ENCODE results near the gene PCED1B. TPM values are rescaled to one million over a fixed set of nuclear protein-coding genes. Genes with fewer than 3 reads are reported as not detected.
"Not testable (repeated sequence)": the region's sequence is repeated elsewhere in the genome, so short reads cannot be mapped to it uniquely, and the experiment has no call there.

PCED1B gene
- total and polyA plus RNA-seq, 2 experiments from 2014 or later, result 5.1 to 6.6 TPM

DNA sequence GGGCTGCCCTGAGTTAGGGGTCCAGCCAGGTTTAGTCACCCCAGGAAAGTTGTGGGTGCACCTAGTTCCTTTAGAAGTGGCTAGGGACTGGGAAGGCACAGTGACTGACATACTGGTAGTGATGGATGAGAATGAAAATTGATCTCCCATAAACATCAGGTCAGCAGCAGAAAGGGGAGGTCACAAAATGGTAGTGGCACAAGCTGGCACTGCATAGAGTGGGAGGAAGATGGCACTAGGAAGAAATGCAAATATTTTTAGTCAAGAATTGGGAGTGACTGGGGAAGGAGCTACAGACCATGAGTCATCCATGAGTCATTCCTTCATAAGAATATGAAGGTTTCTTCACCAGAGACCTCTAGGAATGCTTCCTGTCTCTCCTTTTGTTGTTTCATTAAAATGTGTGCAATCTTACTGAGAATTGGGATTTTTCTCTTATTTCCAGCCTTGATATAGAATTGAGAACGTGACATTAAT is 198.6 kb downstream of the PCED1B start:
- Histone ChIP-seq H3K79me2 (replicated peaks; ENCODE audit: insufficient read depth) (no peaks in the 10 kb centered on the region), H3K36me3 (ENCODE audit: insufficient read depth) (no peaks in the 10 kb centered on the region), H3K4me2 (no peak overlapping the region), H3K27ac (ENCODE audit: low read depth) (no peak overlapping the region), H3K4me3 (no peak overlapping the region), H2AFZ (no peak overlapping the region), H4K20me1 (replicated peaks; ENCODE audit: insufficient read depth) (no peaks in the 10 kb centered on the region), H3K27me3 (ENCODE audit: insufficient read depth) (no peaks in the 10 kb centered on the region), H3K9me2 (ENCODE audit: insufficient read depth) (peaks cover 14% of the 10 kb centered on the region; the same call in 1 of the 2 replicates), H3F3A (replicated peaks; ENCODE audit: low read depth) (no peaks in the 10 kb centered on the region), H3K4me1 (ENCODE audit: insufficient read depth) (no peaks in the 10 kb centered on the region)
- TF ChIP-seq EZH2phosphoT487 (IDR thresholded peaks at IDR 0.05; ENCODE audit: unreplicated experiment), result no peak
- ATAC-seq (no peak), DNase-seq (ENCODE audit: low spot score) (no peak)
- H3K27ac Mint-ChIP-seq, result no peak overlapping the region
- H3K4me1 Mint-ChIP-seq, result peaks cover 5% of the 10 kb centered on the region; the same call in 2 of the 3 replicates
- no peaks in the 10 kb centered on the region for H3K9me3 Mint-ChIP-seq
- no peak overlapping the region for H3K4me3 Mint-ChIP-seq
- H3K27me3 Mint-ChIP-seq (ENCODE audit: insufficient read depth, low read depth, poor library complexity), result no peaks in the 10 kb centered on the region
- H3K36me3 Mint-ChIP-seq (ENCODE audit: low read depth), result no peaks in the 10 kb centered on the region

DNA sequence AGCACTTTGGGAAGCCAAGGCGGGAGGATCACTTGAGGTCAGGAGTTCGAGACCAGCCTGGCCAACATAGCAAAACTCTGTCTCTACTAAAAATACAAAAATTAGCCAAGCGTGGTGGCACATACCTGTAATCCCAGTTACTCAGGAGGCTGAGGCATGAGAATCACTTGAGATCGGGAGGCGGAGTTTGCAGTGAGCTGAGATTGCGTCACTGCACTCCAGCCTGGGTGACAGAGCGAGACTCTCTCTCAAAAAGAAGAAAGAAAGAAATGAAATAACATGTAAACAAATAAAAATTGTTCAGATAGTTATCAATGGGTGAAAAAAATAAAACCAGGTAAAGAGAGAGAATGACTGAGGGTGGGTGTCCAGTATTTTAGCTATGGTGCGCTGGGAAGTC is 200.3 kb downstream of the PCED1B start:
- not testable (repeated sequence) for H3K27me3 ChIP-seq (ENCODE audit: insufficient read depth); H2AFZ ChIP-seq; H3K36me3 ChIP-seq (ENCODE audit: insufficient read depth); ATAC-seq; H3K4me1 Mint-ChIP-seq; H3K27me3 Mint-ChIP-seq (ENCODE audit: insufficient read depth, low read depth, poor library complexity); H3K4me3 ChIP-seq; H3K4me2 ChIP-seq; H3K27ac Mint-ChIP-seq; H3K79me2 ChIP-seq (replicated peaks; ENCODE audit: insufficient read depth); H4K20me1 ChIP-seq (replicated peaks; ENCODE audit: insufficient read depth); H3K4me1 ChIP-seq (ENCODE audit: insufficient read depth); H3F3A ChIP-seq (replicated peaks; ENCODE audit: low read depth); H3K4me3 Mint-ChIP-seq; H3K27ac ChIP-seq (ENCODE audit: low read depth); DNase-seq (ENCODE audit: low spot score); H3K36me3 Mint-ChIP-seq (ENCODE audit: low read depth); H3K9me3 Mint-ChIP-seq
- peaks cover 14% of the 10 kb centered on the region; the same call in 1 of the 2 replicates for H3K9me2 ChIP-seq (ENCODE audit: insufficient read depth)

DNA sequence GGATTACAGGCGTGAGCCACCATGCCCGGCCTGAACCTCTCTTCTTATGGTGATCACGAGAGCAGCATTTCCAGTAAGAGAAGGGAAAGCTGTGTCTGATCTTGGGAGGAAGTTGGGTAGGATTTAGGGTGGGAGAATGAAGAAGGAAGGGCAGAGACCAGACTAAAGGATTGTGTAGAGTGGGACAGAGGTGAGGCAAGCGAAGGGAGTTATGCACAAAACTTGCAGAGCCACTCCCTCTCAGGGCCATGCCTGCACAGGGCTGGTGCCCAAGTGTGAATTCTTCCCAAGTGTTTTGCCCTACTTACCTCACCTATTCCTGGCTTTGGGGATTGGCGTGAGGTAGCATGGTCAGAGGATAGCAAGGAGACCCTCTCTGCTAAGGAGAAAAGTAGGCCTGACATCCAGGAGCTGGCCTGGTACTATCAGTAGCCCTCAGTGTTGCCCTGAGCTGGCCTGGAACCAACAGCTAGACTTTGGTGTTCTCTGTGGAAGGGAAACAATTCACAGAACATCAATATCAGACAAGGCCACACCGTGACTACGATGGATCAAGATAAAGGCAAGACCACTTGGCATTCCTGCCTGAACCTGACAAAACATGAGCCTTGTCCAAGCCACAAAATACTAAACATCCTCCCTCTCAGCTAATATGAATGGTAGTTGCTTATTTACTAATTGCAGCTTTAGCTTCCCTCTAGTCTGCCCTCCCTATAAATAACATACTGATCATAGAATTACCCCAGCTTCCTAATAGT is 201.3 kb downstream of the PCED1B start:
- H3K27me3 ChIP-seq (ENCODE audit: insufficient read depth), result no peaks in the 10 kb centered on the region
- peaks cover 14% of the 10 kb centered on the region; the same call in 1 of the 2 replicates for H3K9me2 ChIP-seq (ENCODE audit: insufficient read depth)
- H3K4me3 Mint-ChIP-seq, result no peak overlapping the region
- no peaks in the 10 kb centered on the region for H3K36me3 Mint-ChIP-seq (ENCODE audit: low read depth)
- no peak overlapping the region for H3K27ac ChIP-seq (ENCODE audit: low read depth)
- H4K20me1 ChIP-seq (replicated peaks; ENCODE audit: insufficient read depth), result no peaks in the 10 kb centered on the region
- TF ChIP-seq EZH2phosphoT487 (IDR thresholded peaks at IDR 0.05; ENCODE audit: unreplicated experiment), result no peak
- TF ChIP-seq, protein P1, sequence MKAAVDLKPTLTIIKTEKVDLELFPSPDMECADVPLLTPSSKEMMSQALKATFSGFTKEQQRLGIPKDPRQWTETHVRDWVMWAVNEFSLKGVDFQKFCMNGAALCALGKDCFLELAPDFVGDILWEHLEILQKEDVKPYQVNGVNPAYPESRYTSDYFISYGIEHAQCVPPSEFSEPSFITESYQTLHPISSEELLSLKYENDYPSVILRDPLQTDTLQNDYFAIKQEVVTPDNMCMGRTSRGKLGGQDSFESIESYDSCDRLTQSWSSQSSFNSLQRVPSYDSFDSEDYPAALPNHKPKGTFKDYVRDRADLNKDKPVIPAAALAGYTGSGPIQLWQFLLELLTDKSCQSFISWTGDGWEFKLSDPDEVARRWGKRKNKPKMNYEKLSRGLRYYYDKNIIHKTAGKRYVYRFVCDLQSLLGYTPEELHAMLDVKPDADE (IDR thresholded peaks at IDR 0.05), result no peak
- no peak for TF ChIP-seq ZNF114 (CRISPR knock-in tag; IDR thresholded peaks at IDR 0.05)
- no peak for TF ChIP-seq STAT1 (IDR thresholded peaks at IDR 0.05; ENCODE audit: unreplicated experiment)
- TF ChIP-seq, protein P2, sequence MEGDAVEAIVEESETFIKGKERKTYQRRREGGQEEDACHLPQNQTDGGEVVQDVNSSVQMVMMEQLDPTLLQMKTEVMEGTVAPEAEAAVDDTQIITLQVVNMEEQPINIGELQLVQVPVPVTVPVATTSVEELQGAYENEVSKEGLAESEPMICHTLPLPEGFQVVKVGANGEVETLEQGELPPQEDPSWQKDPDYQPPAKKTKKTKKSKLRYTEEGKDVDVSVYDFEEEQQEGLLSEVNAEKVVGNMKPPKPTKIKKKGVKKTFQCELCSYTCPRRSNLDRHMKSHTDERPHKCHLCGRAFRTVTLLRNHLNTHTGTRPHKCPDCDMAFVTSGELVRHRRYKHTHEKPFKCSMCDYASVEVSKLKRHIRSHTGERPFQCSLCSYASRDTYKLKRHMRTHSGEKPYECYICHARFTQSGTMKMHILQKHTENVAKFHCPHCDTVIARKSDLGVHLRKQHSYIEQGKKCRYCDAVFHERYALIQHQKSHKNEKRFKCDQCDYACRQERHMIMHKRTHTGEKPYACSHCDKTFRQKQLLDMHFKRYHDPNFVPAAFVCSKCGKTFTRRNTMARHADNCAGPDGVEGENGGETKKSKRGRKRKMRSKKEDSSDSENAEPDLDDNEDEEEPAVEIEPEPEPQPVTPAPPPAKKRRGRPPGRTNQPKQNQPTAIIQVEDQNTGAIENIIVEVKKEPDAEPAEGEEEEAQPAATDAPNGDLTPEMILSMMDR (conservative IDR thresholded peaks at IDR 0.05; ENCODE audit: low read depth in 2 of 2), result no peak
- no peak for TF ChIP-seq ZNF331 (CRISPR knock-in tag; IDR thresholded peaks at IDR 0.05; ENCODE audit: low read depth)
- TF ChIP-seq JUNB (IDR thresholded peaks at IDR 0.05; ENCODE audit: unreplicated experiment), result no peak
- TF ChIP-seq, protein P3, sequence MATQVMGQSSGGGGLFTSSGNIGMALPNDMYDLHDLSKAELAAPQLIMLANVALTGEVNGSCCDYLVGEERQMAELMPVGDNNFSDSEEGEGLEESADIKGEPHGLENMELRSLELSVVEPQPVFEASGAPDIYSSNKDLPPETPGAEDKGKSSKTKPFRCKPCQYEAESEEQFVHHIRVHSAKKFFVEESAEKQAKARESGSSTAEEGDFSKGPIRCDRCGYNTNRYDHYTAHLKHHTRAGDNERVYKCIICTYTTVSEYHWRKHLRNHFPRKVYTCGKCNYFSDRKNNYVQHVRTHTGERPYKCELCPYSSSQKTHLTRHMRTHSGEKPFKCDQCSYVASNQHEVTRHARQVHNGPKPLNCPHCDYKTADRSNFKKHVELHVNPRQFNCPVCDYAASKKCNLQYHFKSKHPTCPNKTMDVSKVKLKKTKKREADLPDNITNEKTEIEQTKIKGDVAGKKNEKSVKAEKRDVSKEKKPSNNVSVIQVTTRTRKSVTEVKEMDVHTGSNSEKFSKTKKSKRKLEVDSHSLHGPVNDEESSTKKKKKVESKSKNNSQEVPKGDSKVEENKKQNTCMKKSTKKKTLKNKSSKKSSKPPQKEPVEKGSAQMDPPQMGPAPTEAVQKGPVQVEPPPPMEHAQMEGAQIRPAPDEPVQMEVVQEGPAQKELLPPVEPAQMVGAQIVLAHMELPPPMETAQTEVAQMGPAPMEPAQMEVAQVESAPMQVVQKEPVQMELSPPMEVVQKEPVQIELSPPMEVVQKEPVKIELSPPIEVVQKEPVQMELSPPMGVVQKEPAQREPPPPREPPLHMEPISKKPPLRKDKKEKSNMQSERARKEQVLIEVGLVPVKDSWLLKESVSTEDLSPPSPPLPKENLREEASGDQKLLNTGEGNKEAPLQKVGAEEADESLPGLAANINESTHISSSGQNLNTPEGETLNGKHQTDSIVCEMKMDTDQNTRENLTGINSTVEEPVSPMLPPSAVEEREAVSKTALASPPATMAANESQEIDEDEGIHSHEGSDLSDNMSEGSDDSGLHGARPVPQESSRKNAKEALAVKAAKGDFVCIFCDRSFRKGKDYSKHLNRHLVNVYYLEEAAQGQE (IDR thresholded peaks at IDR 0.05; ENCODE audit: unreplicated experiment), result no peak
- no peak for TF ChIP-seq EZH2 (IDR thresholded peaks at IDR 0.05; ENCODE audit: low read depth, unreplicated experiment)
- H2AFZ ChIP-seq, result no peak overlapping the region
- no peaks in the 10 kb centered on the region for H3K4me1 ChIP-seq (ENCODE audit: insufficient read depth)
- no peak overlapping the region for H3K4me2 ChIP-seq
- no peak overlapping the region for H3K27ac Mint-ChIP-seq
- DNase-seq (ENCODE audit: low spot score) (no peak), ATAC-seq (no peak)
- no peaks in the 10 kb centered on the region for H3K27me3 Mint-ChIP-seq (ENCODE audit: insufficient read depth, low read depth, poor library complexity)
- H3K4me1 Mint-ChIP-seq, result peaks cover 6% of the 10 kb centered on the region
- H3K4me3 ChIP-seq, result no peak overlapping the region
- H3K36me3 ChIP-seq (ENCODE audit: insufficient read depth), result no peaks in the 10 kb centered on the region
- no peaks in the 10 kb centered on the region for H3K9me3 Mint-ChIP-seq
- no peaks in the 10 kb centered on the region for H3K79me2 ChIP-seq (replicated peaks; ENCODE audit: insufficient read depth)
- H3F3A ChIP-seq (replicated peaks; ENCODE audit: low read depth), result no peaks in the 10 kb centered on the region

All from GM23338 (cell line).